ENCODE measurements around the gene FBXW10. TPM values are rescaled to one million over a fixed set of nuclear protein-coding genes. Genes with fewer than 3 reads are reported as not detected.
"Not testable (repeated sequence)": the region's sequence is repeated elsewhere in the genome, so short reads cannot be mapped to it uniquely, and the experiment has no call there.

The FBXW10 gene

DNA sequence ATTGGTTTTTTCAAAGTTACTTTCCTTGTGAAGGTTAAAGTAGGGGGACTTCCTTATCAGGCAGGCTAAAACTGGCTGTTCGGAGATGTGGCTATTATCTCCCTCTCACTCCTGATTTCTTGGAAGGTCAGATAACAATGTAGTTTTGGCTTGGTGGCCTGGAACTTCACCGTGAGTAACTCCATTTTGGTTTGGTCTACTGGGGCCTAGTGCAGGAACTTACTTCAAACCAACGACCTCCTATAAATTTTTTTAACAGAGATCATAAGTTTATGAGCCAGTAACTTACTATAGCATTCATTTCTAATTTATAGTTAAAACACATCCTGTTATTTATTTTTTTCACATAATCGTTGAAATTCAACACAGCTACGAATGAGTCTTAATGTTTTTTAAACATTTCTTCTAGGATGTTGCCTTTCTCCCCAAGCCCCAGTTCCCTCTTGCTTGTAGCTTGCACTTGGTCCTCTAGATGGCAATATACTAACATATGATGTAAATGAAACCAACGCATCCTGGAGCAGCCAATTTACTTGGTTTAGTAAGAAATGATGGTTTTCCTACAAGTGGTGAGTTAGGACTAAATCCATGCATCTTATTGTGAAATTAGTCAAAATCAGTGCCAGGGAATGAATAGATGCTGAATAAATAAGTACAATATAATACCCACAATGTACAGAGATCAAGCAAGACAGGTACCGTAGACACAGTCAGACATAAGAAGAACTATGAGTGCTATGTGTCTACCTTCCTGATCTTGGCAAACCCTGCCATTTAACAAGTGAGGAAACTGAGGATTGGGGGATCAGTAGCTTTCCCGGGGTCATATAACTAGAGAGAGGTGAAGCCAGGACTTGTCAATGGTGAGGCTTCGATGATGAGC is 72.9 kb downstream of the FBXW10 start:
- H2AK5ac ChIP-seq (ENCODE audit: low read length, severe bottlenecking); H2BK15ac ChIP-seq (ENCODE audit: low read depth, poor library complexity, severe bottlenecking); H3K4me3 ChIP-seq (ENCODE audit: insufficient read depth in 1 of 2, low read depth in 1 of 2, low read length in 2 of 2); H4K91ac ChIP-seq (ENCODE audit: low read length); H3K79me1 ChIP-seq (replicated peaks; ENCODE audit: low read length, poor library complexity, severe bottlenecking); H3K23ac ChIP-seq (ENCODE audit: low read length in 2 of 2); H2BK120ac ChIP-seq (ENCODE audit: low read depth, low read length); H2AFZ ChIP-seq (ENCODE audit: low read depth, low read length); H4K8ac ChIP-seq (ENCODE audit: low read length); H3K14ac ChIP-seq (ENCODE audit: low read length in 2 of 2); H3K18ac ChIP-seq (ENCODE audit: low read depth in 1 of 2, low read length in 2 of 2); H2BK12ac ChIP-seq (ENCODE audit: low read length in 2 of 2); H3K9ac ChIP-seq (ENCODE audit: low read length); H3K27ac ChIP-seq (ENCODE audit: low read length, poor library complexity, severe bottlenecking); H3K27me3 ChIP-seq (ENCODE audit: control insufficient read depth in 1 of 2, insufficient read depth in 1 of 2, low read length in 2 of 2); H3K4ac ChIP-seq (ENCODE audit: low read depth in 1 of 2, low read length in 2 of 2); H3K4me1 ChIP-seq (ENCODE audit: control insufficient read depth, insufficient read depth, low read depth, low read length); H3K36me3 ChIP-seq (ENCODE audit: control insufficient read depth in 1 of 2, insufficient read depth in 2 of 2, low read depth in 1 of 2, low read length in 2 of 2); H3K4me2 ChIP-seq (ENCODE audit: low read length, poor library complexity, severe bottlenecking); H3K9me3 ChIP-seq (ENCODE audit: control insufficient read depth, low read length); H2BK5ac ChIP-seq (ENCODE audit: low read depth, low read length, poor library complexity, severe bottlenecking): not testable (repeated sequence)
- 29% methylated on average over 3 of the region's 9 CpGs for WGBS
- peak; percentile 76 for DNase-seq

DNA sequence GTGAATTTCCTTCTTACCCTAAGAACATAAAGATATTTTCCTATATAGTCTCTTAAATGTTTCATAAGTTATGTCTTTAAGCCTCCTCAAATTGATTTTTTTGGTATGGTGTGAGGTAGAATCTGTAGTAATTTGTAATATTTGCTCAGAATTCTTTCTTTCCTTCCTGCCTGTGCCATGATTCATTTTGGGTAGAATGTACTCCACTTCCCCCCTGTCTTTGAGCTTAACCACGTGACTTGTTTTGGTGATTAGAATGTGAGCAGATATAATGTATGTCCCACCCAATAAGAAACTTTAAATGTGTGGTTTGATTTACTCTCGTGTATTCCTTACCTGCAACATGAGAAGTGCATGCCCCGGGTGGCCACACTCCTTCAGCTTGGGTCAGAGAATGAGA is 77.6 kb downstream of the FBXW10 start:
- H3K14ac ChIP-seq (ENCODE audit: low read length in 2 of 2); H4K91ac ChIP-seq (ENCODE audit: low read length); H2BK12ac ChIP-seq (ENCODE audit: low read length in 2 of 2); H3K4me1 ChIP-seq (ENCODE audit: control insufficient read depth, insufficient read depth, low read depth, low read length); H3K4me3 ChIP-seq (ENCODE audit: insufficient read depth in 1 of 2, low read depth in 1 of 2, low read length in 2 of 2); H4K8ac ChIP-seq (ENCODE audit: low read length); H3K4me2 ChIP-seq (ENCODE audit: low read length, poor library complexity, severe bottlenecking); H2BK120ac ChIP-seq (ENCODE audit: low read depth, low read length); H3K79me1 ChIP-seq (replicated peaks; ENCODE audit: low read length, poor library complexity, severe bottlenecking); H2AK5ac ChIP-seq (ENCODE audit: low read length, severe bottlenecking); H3K18ac ChIP-seq (ENCODE audit: low read depth in 1 of 2, low read length in 2 of 2); H2BK15ac ChIP-seq (ENCODE audit: low read depth, poor library complexity, severe bottlenecking); H3K23ac ChIP-seq (ENCODE audit: low read length in 2 of 2); H3K9ac ChIP-seq (ENCODE audit: low read length); H2AFZ ChIP-seq (ENCODE audit: low read depth, low read length); H3K27me3 ChIP-seq (ENCODE audit: control insufficient read depth in 1 of 2, insufficient read depth in 1 of 2, low read length in 2 of 2); H3K9me3 ChIP-seq (ENCODE audit: control insufficient read depth, low read length); H3K36me3 ChIP-seq (ENCODE audit: control insufficient read depth in 1 of 2, insufficient read depth in 2 of 2, low read depth in 1 of 2, low read length in 2 of 2); DNase-seq; H2BK5ac ChIP-seq (ENCODE audit: low read depth, low read length, poor library complexity, severe bottlenecking); H3K27ac ChIP-seq (ENCODE audit: low read length, poor library complexity, severe bottlenecking); H3K4ac ChIP-seq (ENCODE audit: low read depth in 1 of 2, low read length in 2 of 2): not testable (repeated sequence)
- WGBS: no CpG with 5 or more reads among the region's 3 CpGs

DNA sequence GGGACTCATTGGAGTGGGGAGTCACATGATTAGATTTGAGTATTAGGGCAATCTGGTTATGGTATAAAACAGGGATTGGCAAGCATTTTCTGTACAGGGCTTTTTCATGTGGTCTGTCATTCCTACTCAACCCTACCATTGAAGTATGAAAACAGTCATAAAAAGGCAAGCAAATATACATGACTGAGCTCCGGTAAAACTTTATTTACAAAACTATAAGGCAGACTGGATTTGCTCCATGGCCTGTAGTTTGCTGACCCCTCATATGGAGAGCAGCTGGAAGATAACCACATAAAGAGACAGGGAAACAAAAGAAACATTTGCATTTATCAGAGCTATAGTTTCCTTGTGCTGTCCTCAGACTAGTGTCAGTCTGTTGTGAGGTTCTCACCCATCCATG is 83.8 kb downstream of the FBXW10 start:
- not testable (repeated sequence) for H2BK12ac ChIP-seq (ENCODE audit: low read length in 2 of 2); H2BK15ac ChIP-seq (ENCODE audit: low read depth, poor library complexity, severe bottlenecking); H4K8ac ChIP-seq (ENCODE audit: low read length)

More for the DNA sequence above, 83.8 kb downstream of the FBXW10 start:
- not testable (repeated sequence) for H3K9me3 ChIP-seq (ENCODE audit: control insufficient read depth, low read length); H3K18ac ChIP-seq (ENCODE audit: low read depth in 1 of 2, low read length in 2 of 2); H3K9ac ChIP-seq (ENCODE audit: low read length); H2AFZ ChIP-seq (ENCODE audit: low read depth, low read length); H3K4me2 ChIP-seq (ENCODE audit: low read length, poor library complexity, severe bottlenecking); H3K4me1 ChIP-seq (ENCODE audit: control insufficient read depth, insufficient read depth, low read depth, low read length); H3K4ac ChIP-seq (ENCODE audit: low read depth in 1 of 2, low read length in 2 of 2); H4K91ac ChIP-seq (ENCODE audit: low read length); H3K27me3 ChIP-seq (ENCODE audit: control insufficient read depth in 1 of 2, insufficient read depth in 1 of 2, low read length in 2 of 2); DNase-seq; H2BK120ac ChIP-seq (ENCODE audit: low read depth, low read length); H2BK5ac ChIP-seq (ENCODE audit: low read depth, low read length, poor library complexity, severe bottlenecking); H2AK5ac ChIP-seq (ENCODE audit: low read length, severe bottlenecking); H3K4me3 ChIP-seq (ENCODE audit: insufficient read depth in 1 of 2, low read depth in 1 of 2, low read length in 2 of 2); H3K23ac ChIP-seq (ENCODE audit: low read length in 2 of 2); H3K79me1 ChIP-seq (replicated peaks; ENCODE audit: low read length, poor library complexity, severe bottlenecking); H3K14ac ChIP-seq (ENCODE audit: low read length in 2 of 2); H3K27ac ChIP-seq (ENCODE audit: low read length, poor library complexity, severe bottlenecking); H3K36me3 ChIP-seq (ENCODE audit: control insufficient read depth in 1 of 2, insufficient read depth in 2 of 2, low read depth in 1 of 2, low read length in 2 of 2)
- no CpG with 5 or more reads among the region's 1 CpG for WGBS

Small RNA genes within 50 kb of the gene (small RNA-seq; reads per million reads assigned to genes)
- not detected for gene AC026271.4 (ENCODE audit: low read depth)

Data from mesenchymal stem cell (in vitro differentiated cells and primary cell).